GM23338 (cell line): ENCODE results near the gene CRKL. TPM values are rescaled to one million over a fixed set of nuclear protein-coding genes. Genes with fewer than 3 reads are reported as not detected.

Experiments used
- ATAC-seq: fragments of 200-7000 bp; cut with Tn5 transposase; 3 replicates; pipeline ENCODE4 v1.9.1; 2020
- DNase-seq: peaks from one replicate; pipeline ENCODE4 v3.0.0-alpha.2; 2015; ENCODE audit warnings: low spot score
- H2AFZ ChIP-seq: fragments of 200-600 bp; sonication (generic); 2 replicates; pipeline ENCODE4 v1.8.0; 2016; ENCODE audit warnings: antibody characterized with exemption, mild to moderate bottlenecking, moderate library complexity
- H3F3A ChIP-seq: fragments of 200-600 bp; sonication (generic); replicated peaks from 2 replicates; pipeline ENCODE4 v1.8.0; 2017; ENCODE audit warnings: antibody characterized with exemption, mixed run types, low read depth
- H3K27ac ChIP-seq: fragments of 200-600 bp; sonication (generic); 2 replicates; pipeline ENCODE4 v1.6.1; 2016; ENCODE audit warnings: low read depth
- H3K27me3 ChIP-seq: fragments of 200-600 bp; sonication (generic); 2 replicates; pipeline ENCODE4 v1.8.0; 2016; ENCODE audit warnings: mild to moderate bottlenecking, mixed run types, moderate library complexity; ENCODE audit not compliant: insufficient read depth
- H3K36me3 ChIP-seq: fragments of 200-600 bp; sonication (generic); 2 replicates; pipeline ENCODE4 v1.8.0; 2016; ENCODE audit warnings: mild to moderate bottlenecking; ENCODE audit not compliant: insufficient read depth
- H3K4me1 ChIP-seq: fragments of 200-600 bp; sonication (generic); 2 replicates; pipeline ENCODE4 v1.8.0; 2016; ENCODE audit warnings: mild to moderate bottlenecking, moderate library complexity; ENCODE audit not compliant: insufficient read depth
- H3K4me2 ChIP-seq: fragments of 200-600 bp; sonication (generic); 2 replicates; pipeline ENCODE4 v1.7.1; 2017; ENCODE audit warnings: mixed run types
- H3K4me3 ChIP-seq: fragments of 200-600 bp; sonication (generic); 2 replicates; pipeline ENCODE4 v1.6.1; 2016; ENCODE audit warnings: mixed run types
- H3K79me2 ChIP-seq: fragments of 200-600 bp; sonication (generic); replicated peaks from 2 replicates; pipeline ENCODE4 v1.8.0; 2017; ENCODE audit warnings: mild to moderate bottlenecking; ENCODE audit not compliant: insufficient read depth
- H3K9me2 ChIP-seq: fragments of 200-600 bp; sonication (generic); 2 replicates; pipeline ENCODE4 v1.8.0; 2017; ENCODE audit not compliant: insufficient read depth
- H4K20me1 ChIP-seq: fragments of 200-600 bp; sonication (generic); replicated peaks from 2 replicates; pipeline ENCODE4 v1.8.0; 2017; ENCODE audit warnings: mild to moderate bottlenecking; ENCODE audit not compliant: insufficient read depth
- H3K27ac Mint-ChIP-seq: 2 replicates; pipeline ENCODE4 v1.8.0; 2020; ENCODE audit warnings: inconsistent platforms, mild to moderate bottlenecking, moderate library complexity, mixed read lengths
- H3K27me3 Mint-ChIP-seq: 3 replicates; pipeline ENCODE4 v1.8.0; 2022; ENCODE audit warnings: low read depth, mild to moderate bottlenecking, moderate library complexity, mixed read lengths, inconsistent platforms; ENCODE audit not compliant: insufficient read depth, poor library complexity
- H3K36me3 Mint-ChIP-seq: 3 replicates; pipeline ENCODE4 v1.8.0; 2021; ENCODE audit warnings: low read depth, mild to moderate bottlenecking, inconsistent platforms, moderate library complexity, mixed read lengths
- H3K4me1 Mint-ChIP-seq: 3 replicates; pipeline ENCODE4 v1.8.0; 2020; ENCODE audit warnings: mild to moderate bottlenecking, inconsistent platforms, mixed read lengths
- H3K4me3 Mint-ChIP-seq: 3 replicates; pipeline ENCODE4 v1.8.0; 2021; ENCODE audit warnings: moderate library complexity, mild to moderate bottlenecking, inconsistent platforms, mixed read lengths
- H3K9me3 Mint-ChIP-seq: 3 replicates; pipeline ENCODE4 v1.8.0; 2020; ENCODE audit warnings: moderate library complexity, mild to moderate bottlenecking, inconsistent platforms, mixed read lengths
- CREB1 ChIP-seq: fragments of 250-450 bp; sonication (Bioruptor Pico); IDR thresholded peaks from 2 replicates; pipeline ENCODE4 v1.5.0; 2020; ENCODE audit warnings: low read depth, mild to moderate bottlenecking, moderate library complexity
- EZH2 ChIP-seq: fragments of 200-600 bp; sonication (generic); IDR thresholded peaks from one replicate; pipeline ENCODE4 v1.8.0; 2017; ENCODE audit warnings: antibody characterized with exemption, mild to moderate bottlenecking, low read depth; ENCODE audit not compliant: unreplicated experiment
- ZNF114 ChIP-seq: fragments of 250-450 bp; sonication (Bioruptor Pico); IDR thresholded peaks from 2 replicates; pipeline ENCODE4 v1.5.0; 2020; ENCODE audit warnings: mild to moderate bottlenecking, moderate library complexity
- polyA plus RNA-seq: library from polyadenylated mRNA; unstranded; fragments of >200 nt; fragmentation: Nextera tagmentation; extraction: Ambion mirVana; gene quantifications from 2 replicates; pipeline ENCODE4 v1.2.1, GENCODE V29; 2016
- total RNA-seq: library from RNA; depleted of rRNA; stranded (reverse); fragments of >200 nt; shearing (Covaris generic); gene quantifications from 2 replicates; pipeline ENCODE4 v1.2.3, GENCODE V29; 2014
- TF ChIP-seq, protein P1 (sequence below): IDR thresholded peaks from one replicate; pipeline ENCODE4 v1.6.1; 2018; ENCODE audit warnings: antibody characterized with exemption; ENCODE audit not compliant: unreplicated experiment
- TF ChIP-seq, protein P2 (sequence below): fragments of 250-450 bp; sonication (Bioruptor Pico); IDR thresholded peaks from 2 replicates; pipeline ENCODE4 v1.5.0; 2020; ENCODE audit warnings: mild to moderate bottlenecking, moderate library complexity

CRKL gene
- total and polyA plus RNA-seq, 2 experiments from 2014 or later: 39.5 to 104 TPM

DNA sequence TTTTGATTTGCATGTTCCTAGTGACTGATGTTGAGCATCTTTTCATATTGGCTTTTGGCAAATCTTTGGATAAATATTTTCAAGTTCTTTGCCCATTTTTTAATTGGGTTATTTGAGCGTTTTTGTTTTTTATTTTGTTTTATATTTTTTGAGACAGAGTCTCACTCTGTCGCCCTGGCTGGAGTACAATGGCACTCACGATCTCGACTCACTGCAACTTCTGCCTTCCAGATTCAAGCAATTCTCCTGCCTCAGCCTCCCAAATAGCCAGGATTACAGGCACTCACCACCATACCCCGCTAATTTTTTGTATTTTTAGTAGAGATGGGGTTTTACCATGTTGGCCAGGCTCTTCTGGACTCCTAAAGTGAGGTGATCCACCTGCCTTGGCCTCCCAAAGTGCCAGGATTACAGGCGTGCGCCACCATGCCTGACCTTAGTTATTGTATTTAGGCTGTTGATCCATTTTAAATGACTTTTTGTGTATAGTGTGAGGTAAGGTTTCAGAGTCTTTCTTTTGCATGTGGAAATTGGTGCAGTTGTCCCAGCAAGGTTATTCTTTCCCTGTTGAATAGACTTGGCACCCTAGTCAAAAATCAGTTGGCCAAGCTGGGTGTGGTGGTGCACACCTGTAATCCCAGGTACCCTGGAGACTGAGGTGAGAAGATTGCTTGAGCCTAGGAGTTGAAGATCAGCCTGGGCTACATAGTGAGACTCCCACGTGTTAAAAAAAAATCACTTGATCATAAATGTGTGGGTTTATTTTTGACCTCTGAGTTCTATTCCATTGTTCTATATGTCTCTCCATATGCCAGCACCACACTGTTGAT is 26.1 kb downstream of the CRKL start:
- Mint-ChIP-seq H3K4me1 (peaks cover 20% of the 10 kb centered on the region; the same call in 2 of the 3 replicates), H3K27ac (no peak overlapping the region), H3K4me3 (no peak overlapping the region), H3K27me3 (peaks cover 8% of the 10 kb centered on the region), H3K9me3 (no peaks in the 10 kb centered on the region), H3K36me3 (peaks cover 10% of the 10 kb centered on the region)
- Histone ChIP-seq H3K4me3 (no peak overlapping the region), H3K4me1 (peaks cover 18% of the 10 kb centered on the region), H3K27me3 (no peaks in the 10 kb centered on the region), H3K27ac (no peak overlapping the region), H3K36me3 (no peaks in the 10 kb centered on the region), H3K79me2 (peaks cover 100% of the 10 kb centered on the region), H3F3A (no peaks in the 10 kb centered on the region), H3K9me2 (peaks cover 2% of the 10 kb centered on the region; the same call in 1 of the 2 replicates), H3K4me2 (no peak overlapping the region), H4K20me1 (peaks cover 97% of the 10 kb centered on the region), H2AFZ (no peak overlapping the region)
- no peak for TF ChIP-seq CREB1
- TF ChIP-seq, protein P1, sequence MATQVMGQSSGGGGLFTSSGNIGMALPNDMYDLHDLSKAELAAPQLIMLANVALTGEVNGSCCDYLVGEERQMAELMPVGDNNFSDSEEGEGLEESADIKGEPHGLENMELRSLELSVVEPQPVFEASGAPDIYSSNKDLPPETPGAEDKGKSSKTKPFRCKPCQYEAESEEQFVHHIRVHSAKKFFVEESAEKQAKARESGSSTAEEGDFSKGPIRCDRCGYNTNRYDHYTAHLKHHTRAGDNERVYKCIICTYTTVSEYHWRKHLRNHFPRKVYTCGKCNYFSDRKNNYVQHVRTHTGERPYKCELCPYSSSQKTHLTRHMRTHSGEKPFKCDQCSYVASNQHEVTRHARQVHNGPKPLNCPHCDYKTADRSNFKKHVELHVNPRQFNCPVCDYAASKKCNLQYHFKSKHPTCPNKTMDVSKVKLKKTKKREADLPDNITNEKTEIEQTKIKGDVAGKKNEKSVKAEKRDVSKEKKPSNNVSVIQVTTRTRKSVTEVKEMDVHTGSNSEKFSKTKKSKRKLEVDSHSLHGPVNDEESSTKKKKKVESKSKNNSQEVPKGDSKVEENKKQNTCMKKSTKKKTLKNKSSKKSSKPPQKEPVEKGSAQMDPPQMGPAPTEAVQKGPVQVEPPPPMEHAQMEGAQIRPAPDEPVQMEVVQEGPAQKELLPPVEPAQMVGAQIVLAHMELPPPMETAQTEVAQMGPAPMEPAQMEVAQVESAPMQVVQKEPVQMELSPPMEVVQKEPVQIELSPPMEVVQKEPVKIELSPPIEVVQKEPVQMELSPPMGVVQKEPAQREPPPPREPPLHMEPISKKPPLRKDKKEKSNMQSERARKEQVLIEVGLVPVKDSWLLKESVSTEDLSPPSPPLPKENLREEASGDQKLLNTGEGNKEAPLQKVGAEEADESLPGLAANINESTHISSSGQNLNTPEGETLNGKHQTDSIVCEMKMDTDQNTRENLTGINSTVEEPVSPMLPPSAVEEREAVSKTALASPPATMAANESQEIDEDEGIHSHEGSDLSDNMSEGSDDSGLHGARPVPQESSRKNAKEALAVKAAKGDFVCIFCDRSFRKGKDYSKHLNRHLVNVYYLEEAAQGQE: no peak
- DNase-seq (no peak), ATAC-seq (no peak)

DNA sequence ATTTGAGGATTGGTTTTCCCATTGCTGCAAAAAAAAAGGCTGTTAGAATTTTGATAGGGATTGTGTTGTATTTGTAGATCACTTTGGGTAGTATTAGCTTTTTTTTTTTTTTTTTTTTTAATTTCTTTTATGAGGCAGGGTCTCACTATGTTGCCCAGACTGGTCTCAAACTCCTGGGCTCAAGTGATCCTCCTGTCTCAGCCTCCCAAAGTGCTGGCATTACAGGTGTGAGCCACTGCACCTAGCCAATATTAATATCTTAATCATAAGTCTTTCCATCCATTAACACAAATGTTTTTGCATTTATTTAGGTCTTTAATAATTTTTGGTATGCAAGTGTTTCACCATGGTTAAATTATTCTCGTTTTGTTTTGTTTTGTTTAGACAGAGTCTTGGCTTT is 26.8 kb downstream of the CRKL start:
- H4K20me1 ChIP-seq: peaks cover 97% of the 10 kb centered on the region
- Mint-ChIP-seq H3K4me1 (peaks cover 20% of the 10 kb centered on the region; the same call in 2 of the 3 replicates), H3K27ac (no peak overlapping the region), H3K4me3 (no peak overlapping the region), H3K36me3 (peaks cover 10% of the 10 kb centered on the region; the same call in 2 of the 3 replicates), H3K27me3 (peaks cover 8% of the 10 kb centered on the region), H3K9me3 (no peaks in the 10 kb centered on the region)
- H3K4me3 ChIP-seq: no peak overlapping the region
- H3K36me3 ChIP-seq: no peaks in the 10 kb centered on the region; the same call in 1 of the 2 replicates
- no peak overlapping the region for H3K27ac ChIP-seq
- no peaks in the 10 kb centered on the region for H3F3A ChIP-seq
- no peak for DNase-seq
- H3K4me2 ChIP-seq: no peak overlapping the region
- no peak for ATAC-seq
- no peaks in the 10 kb centered on the region for H3K27me3 ChIP-seq
- no peaks in the 10 kb centered on the region for H3K9me2 ChIP-seq
- peaks cover 100% of the 10 kb centered on the region for H3K79me2 ChIP-seq
- no peak overlapping the region for H2AFZ ChIP-seq
- peaks cover 21% of the 10 kb centered on the region for H3K4me1 ChIP-seq
- no peak for TF ChIP-seq ZNF114 (CRISPR knock-in tag)
- no peak for TF ChIP-seq EZH2
- TF ChIP-seq, protein P1: no peak
- TF ChIP-seq, protein P2, sequence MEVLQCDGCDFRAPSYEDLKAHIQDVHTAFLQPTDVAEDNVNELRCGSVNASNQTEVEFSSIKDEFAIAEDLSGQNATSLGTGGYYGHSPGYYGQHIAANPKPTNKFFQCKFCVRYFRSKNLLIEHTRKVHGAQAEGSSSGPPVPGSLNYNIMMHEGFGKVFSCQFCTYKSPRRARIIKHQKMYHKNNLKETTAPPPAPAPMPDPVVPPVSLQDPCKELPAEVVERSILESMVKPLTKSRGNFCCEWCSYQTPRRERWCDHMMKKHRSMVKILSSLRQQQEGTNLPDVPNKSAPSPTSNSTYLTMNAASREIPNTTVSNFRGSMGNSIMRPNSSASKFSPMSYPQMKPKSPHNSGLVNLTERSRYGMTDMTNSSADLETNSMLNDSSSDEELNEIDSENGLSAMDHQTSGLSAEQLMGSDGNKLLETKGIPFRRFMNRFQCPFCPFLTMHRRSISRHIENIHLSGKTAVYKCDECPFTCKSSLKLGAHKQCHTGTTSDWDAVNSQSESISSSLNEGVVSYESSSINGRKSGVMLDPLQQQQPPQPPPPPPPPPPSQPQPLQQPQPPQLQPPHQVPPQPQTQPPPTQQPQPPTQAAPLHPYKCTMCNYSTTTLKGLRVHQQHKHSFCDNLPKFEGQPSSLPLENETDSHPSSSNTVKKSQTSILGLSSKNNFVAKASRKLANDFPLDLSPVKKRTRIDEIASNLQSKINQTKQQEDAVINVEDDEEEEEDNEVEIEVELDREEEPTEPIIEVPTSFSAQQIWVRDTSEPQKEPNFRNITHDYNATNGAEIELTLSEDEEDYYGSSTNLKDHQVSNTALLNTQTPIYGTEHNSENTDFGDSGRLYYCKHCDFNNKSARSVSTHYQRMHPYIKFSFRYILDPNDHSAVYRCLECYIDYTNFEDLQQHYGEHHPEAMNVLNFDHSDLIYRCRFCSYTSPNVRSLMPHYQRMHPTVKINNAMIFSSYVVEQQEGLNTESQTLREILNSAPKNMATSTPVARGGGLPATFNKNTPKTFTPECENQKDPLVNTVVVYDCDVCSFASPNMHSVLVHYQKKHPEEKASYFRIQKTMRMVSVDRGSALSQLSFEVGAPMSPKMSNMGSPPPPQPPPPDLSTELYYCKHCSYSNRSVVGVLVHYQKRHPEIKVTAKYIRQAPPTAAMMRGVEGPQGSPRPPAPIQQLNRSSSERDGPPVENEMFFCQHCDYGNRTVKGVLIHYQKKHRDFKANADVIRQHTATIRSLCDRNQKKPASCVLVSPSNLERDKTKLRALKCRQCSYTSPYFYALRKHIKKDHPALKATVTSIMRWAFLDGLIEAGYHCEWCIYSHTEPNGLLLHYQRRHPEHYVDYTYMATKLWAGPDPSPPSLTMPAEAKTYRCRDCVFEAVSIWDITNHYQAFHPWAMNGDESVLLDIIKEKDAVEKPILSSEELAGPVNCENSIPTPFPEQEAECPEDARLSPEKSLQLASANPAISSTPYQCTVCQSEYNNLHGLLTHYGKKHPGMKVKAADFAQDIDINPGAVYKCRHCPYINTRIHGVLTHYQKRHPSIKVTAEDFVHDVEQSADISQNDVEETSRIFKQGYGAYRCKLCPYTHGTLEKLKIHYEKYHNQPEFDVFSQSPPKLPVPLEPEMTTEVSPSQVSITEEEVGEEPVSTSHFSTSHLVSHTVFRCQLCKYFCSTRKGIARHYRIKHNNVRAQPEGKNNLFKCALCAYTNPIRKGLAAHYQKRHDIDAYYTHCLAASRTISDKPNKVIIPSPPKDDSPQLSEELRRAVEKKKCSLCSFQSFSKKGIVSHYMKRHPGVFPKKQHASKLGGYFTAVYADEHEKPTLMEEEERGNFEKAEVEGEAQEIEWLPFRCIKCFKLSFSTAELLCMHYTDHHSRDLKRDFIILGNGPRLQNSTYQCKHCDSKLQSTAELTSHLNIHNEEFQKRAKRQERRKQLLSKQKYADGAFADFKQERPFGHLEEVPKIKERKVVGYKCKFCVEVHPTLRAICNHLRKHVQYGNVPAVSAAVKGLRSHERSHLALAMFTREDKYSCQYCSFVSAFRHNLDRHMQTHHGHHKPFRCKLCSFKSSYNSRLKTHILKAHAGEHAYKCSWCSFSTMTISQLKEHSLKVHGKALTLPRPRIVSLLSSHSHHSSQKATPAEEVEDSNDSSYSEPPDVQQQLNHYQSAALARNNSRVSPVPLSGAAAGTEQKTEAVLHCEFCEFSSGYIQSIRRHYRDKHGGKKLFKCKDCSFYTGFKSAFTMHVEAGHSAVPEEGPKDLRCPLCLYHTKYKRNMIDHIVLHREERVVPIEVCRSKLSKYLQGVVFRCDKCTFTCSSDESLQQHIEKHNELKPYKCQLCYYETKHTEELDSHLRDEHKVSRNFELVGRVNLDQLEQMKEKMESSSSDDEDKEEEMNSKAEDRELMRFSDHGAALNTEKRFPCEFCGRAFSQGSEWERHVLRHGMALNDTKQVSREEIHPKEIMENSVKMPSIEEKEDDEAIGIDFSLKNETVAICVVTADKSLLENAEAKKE (CRISPR knock-in tag): no peak
